HEK293 (cell line): ENCODE measurements around the gene FASN.

Experiments used
- FEZF1 ChIP-seq: fragments of 450-650 bp; formaldehyde crosslinking; IDR thresholded peaks from 2 replicates; pipeline ENCODE4 v1.5.1; 2016; ENCODE audit warnings: missing biosample characterization, missing genetic modification characterization
- GLIS1 ChIP-seq: fragments of 450-650 bp; formaldehyde crosslinking; IDR thresholded peaks from 2 replicates; pipeline ENCODE4 v1.5.1; 2016; ENCODE audit warnings: missing biosample characterization, missing genetic modification characterization
- HOXC10 ChIP-seq: sonication (generic); formaldehyde crosslinking; IDR thresholded peaks from 2 replicates; pipeline ENCODE4 v1.8.1; 2023; ENCODE audit warnings: mild to moderate bottlenecking, missing genetic modification reagents
- KLF10 ChIP-seq: fragments of 450-650 bp; IDR thresholded peaks from 2 replicates; pipeline ENCODE4 v1.5.1; 2018; ENCODE audit warnings: missing biosample characterization, mild to moderate bottlenecking, missing genetic modification characterization
- SP2 ChIP-seq: fragments of 450-650 bp; formaldehyde crosslinking; IDR thresholded peaks from 2 replicates; pipeline ENCODE4 v1.5.1; 2016; ENCODE audit warnings: missing biosample characterization, missing genetic modification characterization
- WT1 ChIP-seq: fragments of 450-650 bp; formaldehyde crosslinking; IDR thresholded peaks from 2 replicates; pipeline ENCODE4 v1.5.1; 2016; ENCODE audit warnings: missing biosample characterization, missing genetic modification characterization
- ZBTB21 ChIP-seq: fragments of 450-650 bp; formaldehyde crosslinking; IDR thresholded peaks from 2 replicates; pipeline ENCODE4 v1.5.1; 2017; ENCODE audit warnings: missing biosample characterization, missing genetic modification characterization
- ZIC2 ChIP-seq: fragments of 450-650 bp; formaldehyde crosslinking; IDR thresholded peaks from 2 replicates; pipeline ENCODE4 v1.5.1; 2016; ENCODE audit warnings: missing biosample characterization, missing genetic modification characterization
- ZNF10 ChIP-seq: fragments of 450-650 bp; formaldehyde crosslinking; IDR thresholded peaks from 2 replicates; pipeline ENCODE4 v1.5.1; 2017; ENCODE audit warnings: missing biosample characterization, missing genetic modification characterization
- ZNF138 ChIP-seq: fragments of 450-650 bp; formaldehyde crosslinking; IDR thresholded peaks from 2 replicates; pipeline ENCODE4 v1.5.1; 2016; ENCODE audit warnings: missing biosample characterization, missing genetic modification characterization, borderline replicate concordance
- ZNF140 ChIP-seq: fragments of 450-650 bp; formaldehyde crosslinking; IDR thresholded peaks from 2 replicates; pipeline ENCODE4 v1.5.1; 2016; ENCODE audit warnings: missing biosample characterization, missing genetic modification characterization
- ZNF2 ChIP-seq: fragments of 450-650 bp; formaldehyde crosslinking; IDR thresholded peaks from 2 replicates; pipeline ENCODE4 v1.5.1; 2016; ENCODE audit warnings: missing biosample characterization, missing genetic modification characterization
- ZNF211 ChIP-seq: fragments of 450-650 bp; formaldehyde crosslinking; IDR thresholded peaks from 2 replicates; pipeline ENCODE4 v1.5.1; 2016; ENCODE audit warnings: low read depth, missing biosample characterization, missing genetic modification characterization
- ZNF221 ChIP-seq: fragments of 450-650 bp; formaldehyde crosslinking; IDR thresholded peaks from 2 replicates; pipeline ENCODE4 v1.5.1; 2017; ENCODE audit warnings: missing biosample characterization, missing genetic modification characterization, borderline replicate concordance
- ZNF248 ChIP-seq: fragments of 450-650 bp; formaldehyde crosslinking; IDR thresholded peaks from 2 replicates; pipeline ENCODE4 v1.5.1; 2017; ENCODE audit warnings: missing biosample characterization, missing genetic modification characterization
- ZNF658 ChIP-seq: fragments of 450-650 bp; formaldehyde crosslinking; IDR thresholded peaks from 2 replicates; pipeline ENCODE4; 2016; ENCODE audit warnings: missing biosample characterization, missing genetic modification characterization
- ZNF707 ChIP-seq: fragments of 450-650 bp; formaldehyde crosslinking; IDR thresholded peaks from 2 replicates; pipeline ENCODE4 v1.5.1; 2016; ENCODE audit warnings: missing biosample characterization, missing genetic modification characterization
- ZNF792 ChIP-seq: fragments of 450-650 bp; formaldehyde crosslinking; IDR thresholded peaks from 2 replicates; pipeline ENCODE4 v1.5.1; 2016; ENCODE audit warnings: missing biosample characterization, missing genetic modification characterization
- ZNF843 ChIP-seq: fragments of 450-650 bp; formaldehyde crosslinking; IDR thresholded peaks from 2 replicates; pipeline ENCODE4 v1.5.1; 2016; ENCODE audit warnings: missing biosample characterization, missing genetic modification characterization
- TF ChIP-seq, protein P1 (sequence below): fragments of 450-650 bp; formaldehyde crosslinking; IDR thresholded peaks from 2 replicates; pipeline ENCODE4 v1.5.1; 2016; ENCODE audit warnings: missing biosample characterization, missing genetic modification characterization
- TF ChIP-seq, protein P2 (sequence below): fragments of 450-650 bp; formaldehyde crosslinking; IDR thresholded peaks from 2 replicates; pipeline ENCODE4 v1.5.1; 2016; ENCODE audit warnings: missing biosample characterization, missing genetic modification characterization
- TF ChIP-seq, protein P3 (sequence below): sonication (generic); formaldehyde crosslinking; IDR thresholded peaks from 2 replicates; pipeline ENCODE4 v1.8.1; 2022; ENCODE audit warnings: mild to moderate bottlenecking, moderate library complexity, missing genetic modification reagents
- TF ChIP-seq, protein P4 (sequence below): fragments of 450-650 bp; formaldehyde crosslinking; conservative IDR thresholded peaks from 2 replicates; pipeline ENCODE4 v1.5.1; 2016; ENCODE audit warnings: low read depth, missing biosample characterization, missing genetic modification characterization
- TF ChIP-seq, protein P5 (sequence below): fragments of 450-650 bp; formaldehyde crosslinking; IDR thresholded peaks from 2 replicates; pipeline ENCODE4 v1.5.1; 2017; ENCODE audit warnings: missing biosample characterization, mild to moderate bottlenecking, missing genetic modification characterization, moderate library complexity
- TF ChIP-seq, protein P6 (sequence below): fragments of 450-650 bp; formaldehyde crosslinking; IDR thresholded peaks from 2 replicates; pipeline ENCODE4 v1.5.1; 2016; ENCODE audit warnings: missing biosample characterization, missing genetic modification characterization
- TF ChIP-seq, protein P7 (sequence below): fragments of 450-650 bp; formaldehyde crosslinking; IDR thresholded peaks from 2 replicates; pipeline ENCODE4 v1.5.1; 2016; ENCODE audit warnings: missing biosample characterization, missing genetic modification characterization

FASN gene

DNA sequence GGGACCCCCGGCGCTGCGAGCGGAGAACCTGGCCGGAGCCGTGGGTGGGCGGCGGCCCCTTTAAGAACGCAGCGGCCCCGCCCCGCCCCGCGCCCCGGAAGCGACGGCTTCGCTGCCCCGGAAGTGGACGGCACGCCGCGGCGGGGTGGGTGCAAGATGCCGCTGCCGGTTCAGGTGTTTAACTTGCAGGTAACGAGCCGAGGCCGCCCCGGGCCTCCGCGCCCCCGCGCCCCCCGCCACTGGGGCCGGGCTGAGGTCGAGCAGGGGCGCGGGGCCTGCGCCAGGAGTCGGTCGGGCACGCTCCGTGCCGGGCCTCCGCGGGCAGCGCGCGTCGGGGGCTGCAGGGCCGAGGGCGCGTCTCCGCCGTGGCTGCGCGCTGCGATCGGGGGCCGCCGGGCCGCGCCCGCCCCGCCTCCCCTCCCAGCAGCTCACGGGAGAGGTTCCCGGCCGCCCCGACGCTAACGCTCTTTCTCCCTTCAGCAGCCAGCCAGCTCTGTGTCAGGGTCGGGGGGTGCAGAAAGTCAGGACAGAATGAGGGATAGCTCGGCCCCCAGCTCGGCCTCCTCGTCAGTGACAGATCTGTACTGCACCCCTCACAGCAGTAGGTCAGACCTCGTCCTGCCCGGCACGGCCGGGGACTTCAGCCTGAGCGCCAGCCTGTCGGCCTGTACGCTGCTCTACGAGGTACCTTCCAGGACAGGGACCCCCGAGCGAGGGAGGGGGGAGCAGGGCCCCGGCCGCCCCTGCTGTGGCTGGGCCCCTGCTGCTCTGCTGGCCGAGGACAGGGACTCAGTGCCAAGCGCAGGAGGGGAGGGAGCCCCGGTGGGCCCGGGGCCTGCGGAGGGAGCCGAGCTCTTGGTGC, 46.0 kb downstream of the FASN start, which contains the start of the genes GPS1 and RFNG (continued):
- peak; percentile 40; the same call in 1 of the 2 replicates for TF ChIP-seq KLF10 (tag by site-specific recombination)
- TF ChIP-seq WT1 (tag by site-specific recombination): no peak
- no peak for TF ChIP-seq ZNF248 (tag by site-specific recombination)
- TF ChIP-seq, protein P1, sequence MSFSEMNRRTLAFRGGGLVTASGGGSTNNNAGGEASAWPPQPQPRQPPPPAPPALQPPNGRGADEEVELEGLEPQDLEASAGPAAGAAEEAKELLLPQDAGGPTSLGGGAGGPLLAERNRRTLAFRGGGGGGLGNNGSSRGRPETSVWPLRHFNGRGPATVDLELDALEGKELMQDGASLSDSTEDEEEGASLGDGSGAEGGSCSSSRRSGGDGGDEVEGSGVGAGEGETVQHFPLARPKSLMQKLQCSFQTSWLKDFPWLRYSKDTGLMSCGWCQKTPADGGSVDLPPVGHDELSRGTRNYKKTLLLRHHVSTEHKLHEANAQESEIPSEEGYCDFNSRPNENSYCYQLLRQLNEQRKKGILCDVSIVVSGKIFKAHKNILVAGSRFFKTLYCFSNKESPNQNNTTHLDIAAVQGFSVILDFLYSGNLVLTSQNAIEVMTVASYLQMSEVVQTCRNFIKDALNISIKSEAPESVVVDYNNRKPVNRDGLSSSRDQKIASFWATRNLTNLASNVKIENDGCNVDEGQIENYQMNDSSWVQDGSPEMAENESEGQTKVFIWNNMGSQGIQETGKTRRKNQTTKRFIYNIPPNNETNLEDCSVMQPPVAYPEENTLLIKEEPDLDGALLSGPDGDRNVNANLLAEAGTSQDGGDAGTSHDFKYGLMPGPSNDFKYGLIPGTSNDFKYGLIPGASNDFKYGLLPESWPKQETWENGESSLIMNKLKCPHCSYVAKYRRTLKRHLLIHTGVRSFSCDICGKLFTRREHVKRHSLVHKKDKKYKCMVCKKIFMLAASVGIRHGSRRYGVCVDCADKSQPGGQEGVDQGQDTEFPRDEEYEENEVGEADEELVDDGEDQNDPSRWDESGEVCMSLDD (tag by site-specific recombination): peak; percentile 39; the same call in 1 of the 2 replicates
- TF ChIP-seq, protein P2, sequence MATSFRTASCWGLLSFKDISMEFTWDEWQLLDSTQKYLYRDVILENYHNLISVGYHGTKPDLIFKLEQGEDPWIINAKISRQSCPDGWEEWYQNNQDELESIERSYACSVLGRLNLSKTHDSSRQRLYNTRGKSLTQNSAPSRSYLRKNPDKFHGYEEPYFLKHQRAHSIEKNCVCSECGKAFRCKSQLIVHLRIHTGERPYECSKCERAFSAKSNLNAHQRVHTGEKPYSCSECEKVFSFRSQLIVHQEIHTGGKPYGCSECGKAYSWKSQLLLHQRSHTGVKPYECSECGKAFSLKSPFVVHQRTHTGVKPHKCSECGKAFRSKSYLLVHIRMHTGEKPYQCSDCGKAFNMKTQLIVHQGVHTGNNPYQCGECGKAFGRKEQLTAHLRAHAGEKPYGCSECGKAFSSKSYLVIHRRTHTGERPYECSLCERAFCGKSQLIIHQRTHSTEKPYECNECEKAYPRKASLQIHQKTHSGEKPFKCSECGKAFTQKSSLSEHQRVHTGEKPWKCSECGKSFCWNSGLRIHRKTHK: no peak
- TF ChIP-seq ZNF140 (tag by site-specific recombination): no peak
- no peak for TF ChIP-seq HOXC10 (CRISPR knock-in tag)
- TF ChIP-seq, protein P3, sequence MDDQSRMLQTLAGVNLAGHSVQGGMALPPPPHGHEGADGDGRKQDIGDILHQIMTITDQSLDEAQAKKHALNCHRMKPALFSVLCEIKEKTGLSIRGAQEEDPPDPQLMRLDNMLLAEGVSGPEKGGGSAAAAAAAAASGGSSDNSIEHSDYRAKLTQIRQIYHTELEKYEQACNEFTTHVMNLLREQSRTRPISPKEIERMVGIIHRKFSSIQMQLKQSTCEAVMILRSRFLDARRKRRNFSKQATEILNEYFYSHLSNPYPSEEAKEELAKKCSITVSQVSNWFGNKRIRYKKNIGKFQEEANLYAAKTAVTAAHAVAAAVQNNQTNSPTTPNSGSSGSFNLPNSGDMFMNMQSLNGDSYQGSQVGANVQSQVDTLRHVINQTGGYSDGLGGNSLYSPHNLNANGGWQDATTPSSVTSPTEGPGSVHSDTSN (CRISPR knock-in tag): peak; percentile 55; the same call in 1 of the 2 replicates
- TF ChIP-seq, protein P4, sequence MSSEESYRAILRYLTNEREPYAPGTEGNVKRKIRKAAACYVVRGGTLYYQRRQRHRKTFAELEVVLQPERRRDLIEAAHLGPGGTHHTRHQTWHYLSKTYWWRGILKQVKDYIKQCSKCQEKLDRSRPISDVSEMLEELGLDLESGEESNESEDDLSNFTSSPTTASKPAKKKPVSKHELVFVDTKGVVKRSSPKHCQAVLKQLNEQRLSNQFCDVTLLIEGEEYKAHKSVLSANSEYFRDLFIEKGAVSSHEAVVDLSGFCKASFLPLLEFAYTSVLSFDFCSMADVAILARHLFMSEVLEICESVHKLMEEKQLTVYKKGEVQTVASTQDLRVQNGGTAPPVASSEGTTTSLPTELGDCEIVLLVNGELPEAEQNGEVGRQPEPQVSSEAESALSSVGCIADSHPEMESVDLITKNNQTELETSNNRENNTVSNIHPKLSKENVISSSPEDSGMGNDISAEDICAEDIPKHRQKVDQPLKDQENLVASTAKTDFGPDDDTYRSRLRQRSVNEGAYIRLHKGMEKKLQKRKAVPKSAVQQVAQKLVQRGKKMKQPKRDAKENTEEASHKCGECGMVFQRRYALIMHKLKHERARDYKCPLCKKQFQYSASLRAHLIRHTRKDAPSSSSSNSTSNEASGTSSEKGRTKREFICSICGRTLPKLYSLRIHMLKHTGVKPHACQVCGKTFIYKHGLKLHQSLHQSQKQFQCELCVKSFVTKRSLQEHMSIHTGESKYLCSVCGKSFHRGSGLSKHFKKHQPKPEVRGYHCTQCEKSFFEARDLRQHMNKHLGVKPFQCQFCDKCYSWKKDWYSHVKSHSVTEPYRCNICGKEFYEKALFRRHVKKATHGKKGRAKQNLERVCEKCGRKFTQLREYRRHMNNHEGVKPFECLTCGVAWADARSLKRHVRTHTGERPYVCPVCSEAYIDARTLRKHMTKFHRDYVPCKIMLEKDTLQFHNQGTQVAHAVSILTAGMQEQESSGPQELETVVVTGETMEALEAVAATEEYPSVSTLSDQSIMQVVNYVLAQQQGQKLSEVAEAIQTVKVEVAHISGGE (tag by site-specific recombination): 0 out of 2 replicates have a peak, but pooled peaks have one; percentile 39
- no peak for TF ChIP-seq ZNF792
- TF ChIP-seq ZNF843 (tag by site-specific recombination): no peak
- TF ChIP-seq, protein P5, sequence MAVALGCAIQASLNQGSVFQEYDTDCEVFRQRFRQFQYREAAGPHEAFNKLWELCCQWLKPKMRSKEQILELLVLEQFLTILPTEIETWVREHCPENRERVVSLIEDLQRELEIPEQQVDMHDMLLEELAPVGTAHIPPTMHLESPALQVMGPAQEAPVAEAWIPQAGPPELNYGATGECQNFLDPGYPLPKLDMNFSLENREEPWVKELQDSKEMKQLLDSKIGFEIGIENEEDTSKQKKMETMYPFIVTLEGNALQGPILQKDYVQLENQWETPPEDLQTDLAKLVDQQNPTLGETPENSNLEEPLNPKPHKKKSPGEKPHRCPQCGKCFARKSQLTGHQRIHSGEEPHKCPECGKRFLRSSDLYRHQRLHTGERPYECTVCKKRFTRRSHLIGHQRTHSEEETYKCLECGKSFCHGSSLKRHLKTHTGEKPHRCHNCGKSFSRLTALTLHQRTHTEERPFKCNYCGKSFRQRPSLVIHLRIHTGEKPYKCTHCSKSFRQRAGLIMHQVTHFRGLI (tag by site-specific recombination): no peak
- TF ChIP-seq ZNF658: no peak
- no peak for TF ChIP-seq FEZF1
- TF ChIP-seq, protein P6, sequence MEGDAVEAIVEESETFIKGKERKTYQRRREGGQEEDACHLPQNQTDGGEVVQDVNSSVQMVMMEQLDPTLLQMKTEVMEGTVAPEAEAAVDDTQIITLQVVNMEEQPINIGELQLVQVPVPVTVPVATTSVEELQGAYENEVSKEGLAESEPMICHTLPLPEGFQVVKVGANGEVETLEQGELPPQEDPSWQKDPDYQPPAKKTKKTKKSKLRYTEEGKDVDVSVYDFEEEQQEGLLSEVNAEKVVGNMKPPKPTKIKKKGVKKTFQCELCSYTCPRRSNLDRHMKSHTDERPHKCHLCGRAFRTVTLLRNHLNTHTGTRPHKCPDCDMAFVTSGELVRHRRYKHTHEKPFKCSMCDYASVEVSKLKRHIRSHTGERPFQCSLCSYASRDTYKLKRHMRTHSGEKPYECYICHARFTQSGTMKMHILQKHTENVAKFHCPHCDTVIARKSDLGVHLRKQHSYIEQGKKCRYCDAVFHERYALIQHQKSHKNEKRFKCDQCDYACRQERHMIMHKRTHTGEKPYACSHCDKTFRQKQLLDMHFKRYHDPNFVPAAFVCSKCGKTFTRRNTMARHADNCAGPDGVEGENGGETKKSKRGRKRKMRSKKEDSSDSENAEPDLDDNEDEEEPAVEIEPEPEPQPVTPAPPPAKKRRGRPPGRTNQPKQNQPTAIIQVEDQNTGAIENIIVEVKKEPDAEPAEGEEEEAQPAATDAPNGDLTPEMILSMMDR: no peak
- no peak for TF ChIP-seq ZBTB21
- TF ChIP-seq ZNF2 (tag by site-specific recombination): no peak
- no peak for TF ChIP-seq ZNF10 (tag by site-specific recombination)
- no peak for TF ChIP-seq ZNF221 (tag by site-specific recombination)
- TF ChIP-seq ZNF707 (tag by site-specific recombination): no peak
- peak; percentile 51 for TF ChIP-seq GLIS1 (tag by site-specific recombination)
- TF ChIP-seq SP2 (tag by site-specific recombination): peak; percentile 48
- no peak for TF ChIP-seq ZNF211 (tag by site-specific recombination)
- TF ChIP-seq, protein P7, sequence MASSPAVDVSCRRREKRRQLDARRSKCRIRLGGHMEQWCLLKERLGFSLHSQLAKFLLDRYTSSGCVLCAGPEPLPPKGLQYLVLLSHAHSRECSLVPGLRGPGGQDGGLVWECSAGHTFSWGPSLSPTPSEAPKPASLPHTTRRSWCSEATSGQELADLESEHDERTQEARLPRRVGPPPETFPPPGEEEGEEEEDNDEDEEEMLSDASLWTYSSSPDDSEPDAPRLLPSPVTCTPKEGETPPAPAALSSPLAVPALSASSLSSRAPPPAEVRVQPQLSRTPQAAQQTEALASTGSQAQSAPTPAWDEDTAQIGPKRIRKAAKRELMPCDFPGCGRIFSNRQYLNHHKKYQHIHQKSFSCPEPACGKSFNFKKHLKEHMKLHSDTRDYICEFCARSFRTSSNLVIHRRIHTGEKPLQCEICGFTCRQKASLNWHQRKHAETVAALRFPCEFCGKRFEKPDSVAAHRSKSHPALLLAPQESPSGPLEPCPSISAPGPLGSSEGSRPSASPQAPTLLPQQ: peak; percentile 68
- peak; percentile 95 for TF ChIP-seq ZIC2 (tag by site-specific recombination)
- no peak for TF ChIP-seq ZNF138 (tag by site-specific recombination)
